H1 (cell line): Measurements from ENCODE around the gene CD300LG. TPM values are rescaled to one million over a fixed set of nuclear protein-coding genes. Genes with fewer than 3 reads are reported as not detected.

Source experiments
- EZH2 ChIP-seq: fragments of 200-600 bp; sonication (generic); IDR thresholded peaks from 2 replicates; pipeline ENCODE4 v1.7.1; 2012; ENCODE audit warnings: low read depth, mild to moderate bottlenecking, moderate library complexity, low read length, inconsistent platforms; ENCODE audit not compliant: severe bottlenecking
- PHF8 ChIP-seq: fragments of 200-600 bp; sonication (generic); conservative IDR thresholded peaks from 2 replicates; pipeline ENCODE4 v1.7.1; 2012; ENCODE audit warnings: low read depth, mild to moderate bottlenecking, inconsistent platforms, low read length, moderate library complexity
- RBBP5 ChIP-seq: IDR thresholded peaks from 2 replicates; pipeline ENCODE4 v1.7.1; 2012; ENCODE audit warnings: low read depth, mild to moderate bottlenecking, inconsistent platforms, low read length, moderate library complexity, borderline replicate concordance
- SUZ12 ChIP-seq: fragments of 200-600 bp; sonication (generic); IDR thresholded peaks from 2 replicates; pipeline ENCODE4 v1.6.1; 2012; ENCODE audit warnings: mild to moderate bottlenecking, inconsistent platforms, low read length, moderate library complexity, mixed read lengths
- polyA plus RNA-seq, 7 experiments: library from polyadenylated mRNA; depleted of rRNA in 3 of 7; stranded (reverse) in 5 of 7; unstranded in 2 of 7; fragments of >200 nt in 5 of 7; fragments of 200-250 nt in 2 of 7; gene quantifications; 1 replicate in 5 of 7; 2 replicates in 1 of 7; 4 replicates in 1 of 7; pipeline versions ENCODE4 v1.2.1 to v1.2.3, GENCODE V29; 2011 to 2013; ENCODE audit warnings: missing spikeins in 2 of 7, mixed read lengths in 2 of 7
- total RNA-seq: library from RNA; stranded (reverse); fragmentation: NEBNext Ultra II Directional; extraction: Animal tissue kit (Norgen Biotek cat#: 25700); gene quantifications from 2 replicates; pipeline ENCODE4 v1.2.1, GENCODE V29; 2021
- TF ChIP-seq, protein P1 (sequence below), 3 experiments: IDR thresholded peaks; 1 replicate in 2 of 3; 2 replicates in 1 of 3; pipeline versions ENCODE4 v1.5.1 to v1.6.1; 2011; ENCODE audit warnings: low read length in 3 of 3, mild to moderate bottlenecking in 3 of 3, inconsistent platforms in 2 of 3, low read depth in 1 of 3, moderate library complexity in 1 of 3; ENCODE audit not compliant: insufficient read depth in 1 of 3; ENCODE audit errors: control extremely low read depth in 1 of 3

Gene CD300LG
- total and polyA plus RNA-seq, 2 of the 8 experiments (the other 6 are each of a cell fraction or from before 2014, with no cell fraction given): 0.06 TPM; not detected in 1

GRCh38 chr17:43818966-43819365 is 28.0 kb upstream of the CD300LG start (continued):
- TF ChIP-seq, protein P1, sequence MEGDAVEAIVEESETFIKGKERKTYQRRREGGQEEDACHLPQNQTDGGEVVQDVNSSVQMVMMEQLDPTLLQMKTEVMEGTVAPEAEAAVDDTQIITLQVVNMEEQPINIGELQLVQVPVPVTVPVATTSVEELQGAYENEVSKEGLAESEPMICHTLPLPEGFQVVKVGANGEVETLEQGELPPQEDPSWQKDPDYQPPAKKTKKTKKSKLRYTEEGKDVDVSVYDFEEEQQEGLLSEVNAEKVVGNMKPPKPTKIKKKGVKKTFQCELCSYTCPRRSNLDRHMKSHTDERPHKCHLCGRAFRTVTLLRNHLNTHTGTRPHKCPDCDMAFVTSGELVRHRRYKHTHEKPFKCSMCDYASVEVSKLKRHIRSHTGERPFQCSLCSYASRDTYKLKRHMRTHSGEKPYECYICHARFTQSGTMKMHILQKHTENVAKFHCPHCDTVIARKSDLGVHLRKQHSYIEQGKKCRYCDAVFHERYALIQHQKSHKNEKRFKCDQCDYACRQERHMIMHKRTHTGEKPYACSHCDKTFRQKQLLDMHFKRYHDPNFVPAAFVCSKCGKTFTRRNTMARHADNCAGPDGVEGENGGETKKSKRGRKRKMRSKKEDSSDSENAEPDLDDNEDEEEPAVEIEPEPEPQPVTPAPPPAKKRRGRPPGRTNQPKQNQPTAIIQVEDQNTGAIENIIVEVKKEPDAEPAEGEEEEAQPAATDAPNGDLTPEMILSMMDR (IDR thresholded peaks at IDR 0.05; ENCODE audit: control extremely low read depth in 1 of 3, insufficient read depth in 1 of 3, low read depth in 1 of 3, low read length in 3 of 3): no peak
- TF ChIP-seq EZH2 (no peak), RBBP5 (no peak), PHF8 (no peak), SUZ12 (no peak)
